ENCODE measurements around the gene IFITM1.
"Not testable (repeated sequence)": the region's sequence is repeated elsewhere in the genome, so short reads cannot be mapped to it uniquely, and the experiment has no call there.

IFITM1 gene

DNA sequence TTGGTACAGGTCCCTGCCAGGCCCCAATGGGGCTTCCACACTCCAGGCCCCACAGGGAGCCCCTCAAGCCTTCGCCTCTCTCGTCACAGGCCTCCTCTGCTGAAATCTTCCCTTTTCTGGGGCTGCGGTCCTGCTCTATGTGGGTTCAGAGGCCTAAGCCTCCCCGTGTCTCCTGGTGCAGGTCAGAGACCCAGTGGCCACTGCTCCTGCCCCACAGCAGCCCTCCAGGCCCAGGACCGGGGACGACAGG is 12.7 kb downstream of the IFITM1 start:
- DNase-seq (ENCODE audit: low read depth): no peak

- DNase-seq (ENCODE audit: low read depth): no peak
Measured at GRCh38 chr11:326842-327580, 13.2 kb downstream of the IFITM1 start.

- DNase-seq (ENCODE audit: low read depth): no peak
Measured at GRCh38 chr11:327581-327923, 13.7 kb downstream of the IFITM1 start.

GRCh38 chr11:328012-328411 is 14.2 kb downstream of the IFITM1 start:
- DNase-seq (ENCODE audit: low read depth): no peak

- not testable (repeated sequence) for DNase-seq (ENCODE audit: low read depth)
Measured at GRCh38 chr11:328516-329100, 14.8 kb downstream of the IFITM1 start.

GRCh38 chr11:329886-330253 is 16.0 kb downstream of the IFITM1 start:
- no peak for DNase-seq (ENCODE audit: low read depth)

DNA sequence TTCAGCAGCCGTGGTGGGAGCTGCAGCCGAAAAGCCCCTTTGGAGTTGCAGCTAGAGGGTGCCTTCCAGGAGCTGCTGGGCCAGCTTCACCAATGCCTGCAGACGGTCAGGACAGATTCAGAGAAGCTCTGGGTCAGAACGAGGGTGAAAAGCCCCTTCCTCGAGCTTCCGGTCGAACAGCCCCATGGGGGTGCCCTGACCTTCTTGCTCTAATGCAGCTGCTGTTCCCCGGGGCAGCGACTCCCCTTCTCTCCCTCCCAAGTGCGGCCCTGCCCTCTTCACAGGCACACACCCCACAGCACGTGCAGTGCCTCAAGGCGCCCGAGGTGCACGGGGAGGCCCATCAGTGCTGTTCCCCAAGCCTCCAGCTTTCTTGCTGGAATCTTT is 16.5 kb downstream of the IFITM1 start:
- DNase-seq (ENCODE audit: low read depth): no peak

DNA sequence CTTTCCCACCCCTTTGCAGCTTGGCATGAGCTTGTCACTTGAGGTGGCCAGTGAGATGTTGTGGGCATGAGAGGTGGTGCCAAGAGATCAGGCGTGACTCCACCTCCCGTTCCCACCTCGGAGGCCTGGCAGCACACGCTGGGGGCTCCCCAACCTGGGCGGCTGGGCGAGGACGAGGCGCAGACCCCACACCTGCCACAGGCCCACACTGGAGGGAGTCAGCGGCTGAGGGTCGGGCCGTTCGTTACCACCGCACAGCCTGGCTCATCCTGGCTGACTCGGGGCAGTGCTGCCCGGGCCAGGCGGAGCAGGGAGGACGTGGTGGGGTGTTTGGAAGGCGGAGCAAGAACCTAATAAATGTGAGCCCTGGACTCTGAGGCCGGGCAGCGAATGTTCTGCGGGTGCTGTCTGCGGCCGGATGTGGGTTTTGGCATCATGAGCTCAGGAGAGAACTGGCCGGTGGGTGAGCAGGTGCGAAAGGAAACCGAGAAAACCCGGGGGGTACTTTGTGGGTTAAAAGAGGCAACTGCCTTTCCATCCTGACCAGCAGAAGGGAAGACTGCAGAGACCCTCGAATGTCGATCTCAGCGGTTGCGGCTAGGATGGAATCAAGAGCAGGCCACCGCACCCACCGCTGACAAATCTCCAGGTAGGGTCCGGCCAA is 17.0 kb downstream of the IFITM1 start:
- no peak for DNase-seq (ENCODE audit: low read depth)

DNA sequence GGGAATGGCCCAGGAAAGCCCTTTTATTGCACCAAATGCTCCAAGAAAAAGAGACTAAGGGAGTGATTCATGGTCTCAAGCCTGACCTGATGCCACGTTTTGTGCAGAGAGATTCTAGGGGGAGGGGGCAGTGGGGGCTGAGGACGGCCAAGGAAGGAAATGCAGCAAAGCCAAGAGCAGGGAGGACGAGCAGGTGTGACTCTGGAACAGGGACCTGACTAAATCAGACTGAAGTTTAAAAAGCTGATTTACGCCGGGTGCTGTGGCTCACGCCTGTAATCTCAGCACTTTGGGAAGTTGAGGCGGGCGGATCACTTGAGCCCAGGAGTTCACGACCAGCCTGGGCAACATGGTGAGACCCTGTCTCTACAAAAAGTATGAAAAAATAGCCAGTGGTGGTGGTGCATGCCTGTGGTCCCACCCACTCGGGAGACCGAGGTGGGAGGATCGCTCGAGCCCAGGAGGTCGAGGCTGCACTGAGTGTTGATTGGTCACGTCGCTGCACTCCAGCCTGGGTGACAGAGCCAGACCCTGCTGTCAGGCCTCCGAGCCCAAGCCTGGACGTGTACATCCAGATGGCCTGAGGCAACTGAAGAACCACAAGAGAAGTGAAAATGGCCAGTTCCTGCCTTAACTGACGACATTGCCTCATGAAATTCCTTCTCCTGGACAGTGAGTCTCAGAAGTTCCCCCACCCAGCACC is 17.7 kb downstream of the IFITM1 start:
- no peak for DNase-seq (ENCODE audit: low read depth)

DNA sequence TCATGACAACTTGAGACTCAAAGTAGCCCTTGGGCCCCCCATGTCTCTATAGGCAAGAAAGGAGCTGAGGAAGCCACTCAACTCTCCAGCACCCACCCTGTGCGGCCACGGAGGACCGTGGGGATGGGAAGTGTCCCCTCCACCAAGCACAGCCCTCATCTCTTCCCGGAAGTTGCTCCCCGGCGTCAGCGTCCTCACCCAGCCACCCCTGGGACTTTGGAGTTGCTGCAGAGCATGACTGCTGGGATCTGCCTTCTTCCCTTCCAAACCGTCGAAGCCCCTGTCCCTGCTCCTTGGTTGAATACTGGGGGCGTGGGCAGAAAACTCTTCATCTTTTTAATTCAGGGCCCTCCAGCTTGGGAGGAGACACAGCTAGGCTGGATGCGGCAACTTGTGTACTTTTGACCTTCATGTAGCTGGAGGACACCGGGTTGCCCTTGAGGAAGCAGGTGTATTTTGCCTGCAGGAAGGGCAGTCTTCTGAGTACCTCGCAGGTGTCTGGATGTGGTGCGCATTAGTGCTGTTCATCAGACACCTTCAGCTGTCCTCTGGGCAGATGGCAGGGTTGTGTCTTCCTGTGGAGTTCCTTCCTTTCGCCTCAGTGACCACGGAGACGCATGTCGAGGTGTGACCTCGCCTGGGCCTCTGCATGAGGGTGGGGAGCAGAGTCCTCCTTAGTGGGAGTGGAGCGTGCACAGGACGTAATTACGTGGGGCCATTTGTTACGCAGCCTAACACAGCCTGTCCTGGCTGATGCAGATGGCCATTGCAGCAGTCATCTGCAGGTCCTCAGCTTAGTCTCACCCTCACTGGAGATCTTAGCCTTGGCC is 19.0 kb downstream of the IFITM1 start:
- DNase-seq (ENCODE audit: low read depth): no peak

- DNase-seq (ENCODE audit: low read depth): not testable (repeated sequence)
Measured at GRCh38 chr11:333616-334263, 19.9 kb downstream of the IFITM1 start.

GRCh38 chr11:334264-334994 is 20.6 kb downstream of the IFITM1 start:
- no peak for DNase-seq (ENCODE audit: low read depth)

DNA sequence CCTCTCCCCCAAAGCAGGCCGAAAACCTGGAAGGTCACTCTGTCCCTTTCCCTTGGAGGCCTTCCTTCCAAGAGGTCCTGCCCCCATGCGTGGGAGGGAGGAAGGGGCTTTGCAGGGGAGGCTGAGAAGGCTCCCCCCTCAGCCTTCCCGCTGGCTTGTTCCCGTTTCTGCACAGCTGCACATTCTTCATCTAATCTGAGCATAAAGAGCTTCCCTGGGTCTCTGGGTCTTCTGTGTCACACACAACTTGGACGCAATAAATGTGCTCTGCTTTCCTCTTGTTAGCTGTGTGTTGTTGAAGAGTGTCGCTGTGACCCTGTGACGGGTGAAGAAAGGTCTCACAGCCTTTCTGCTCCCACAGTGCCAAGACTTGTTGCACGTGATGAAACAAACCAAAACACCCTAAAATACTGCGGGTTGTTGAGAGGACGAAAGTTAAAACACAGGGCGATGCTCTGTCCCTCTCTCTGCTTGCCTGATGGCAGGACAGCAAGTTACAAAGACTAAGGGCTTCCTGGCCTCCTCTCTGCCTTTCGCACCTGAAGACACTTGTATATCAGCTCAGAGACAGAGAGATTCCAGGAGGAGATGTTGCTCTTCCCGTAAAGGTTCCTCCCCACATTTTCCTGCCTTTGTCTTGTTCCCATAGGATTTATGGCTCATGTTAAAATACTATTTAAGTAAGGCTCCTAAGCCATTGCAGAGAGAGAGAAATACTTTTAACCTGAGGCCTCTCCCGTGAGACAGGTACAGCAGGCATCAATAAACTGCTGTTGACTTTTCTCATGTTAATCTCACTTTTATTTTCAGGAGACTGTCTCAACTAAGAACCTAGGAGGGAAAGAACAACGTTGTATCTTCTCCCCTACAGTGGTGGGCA is 22.2 kb downstream of the IFITM1 start:
- no peak for DNase-seq (ENCODE audit: low read depth)

GRCh38 chr11:336659-337198 is 22.9 kb downstream of the IFITM1 start:
- DNase-seq (ENCODE audit: low read depth): no peak

- DNase-seq (ENCODE audit: low read depth): no peak
Measured at GRCh38 chr11:337711-338110, 23.9 kb downstream of the IFITM1 start.

GRCh38 chr11:339963-340362 is 26.1 kb downstream of the IFITM1 start:
- no peak for DNase-seq (ENCODE audit: low read depth)

GRCh38 chr11:340539-341512 is 27.0 kb downstream of the IFITM1 start:
- DNase-seq (ENCODE audit: low read depth): no peak

GRCh38 chr11:342328-342727 is 28.5 kb downstream of the IFITM1 start:
- DNase-seq (ENCODE audit: low read depth): no peak

Measured in stromal cell of bone marrow (primary cell).